Suppressor macrophage (primary cell): ENCODE data around the gene NFATC4.

Experiments used
- DNase-seq, 4 experiments: peaks; one replicate each; pipeline ENCODE4 v3.0.0-alpha.2; 2020 to 2022

NFATC4 gene

GRCh38 chr14:24411443-24412389, 43.7 kb downstream of the NFATC4 start:
- peak; percentile 49 to 73 (median 68) for DNase-seq

DNA sequence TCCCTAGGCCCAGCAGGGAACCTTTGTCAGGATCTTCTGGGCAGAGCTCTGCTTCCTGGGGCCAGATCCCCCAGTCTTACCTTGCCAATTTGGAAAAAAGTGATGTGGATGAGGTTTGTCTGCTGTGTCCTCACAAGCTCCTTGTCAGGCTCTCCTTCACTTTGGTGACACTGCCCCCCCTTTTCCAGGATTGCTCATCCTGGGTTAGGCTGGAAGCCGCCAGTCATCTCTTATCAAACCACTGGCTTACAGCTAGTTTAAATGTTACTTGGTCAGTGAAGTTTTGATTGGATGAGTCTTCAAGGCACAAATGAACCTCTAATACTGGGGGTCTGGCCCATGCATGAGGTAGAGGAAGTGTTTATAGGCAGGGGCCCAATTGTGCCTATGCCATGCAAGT, 46.1 kb downstream of the NFATC4 start:
- no peak for DNase-seq

- no peak for DNase-seq
These were observed 46.9 kb downstream of the NFATC4 start for GRCh38 chr14:24414732-24415420.

DNA sequence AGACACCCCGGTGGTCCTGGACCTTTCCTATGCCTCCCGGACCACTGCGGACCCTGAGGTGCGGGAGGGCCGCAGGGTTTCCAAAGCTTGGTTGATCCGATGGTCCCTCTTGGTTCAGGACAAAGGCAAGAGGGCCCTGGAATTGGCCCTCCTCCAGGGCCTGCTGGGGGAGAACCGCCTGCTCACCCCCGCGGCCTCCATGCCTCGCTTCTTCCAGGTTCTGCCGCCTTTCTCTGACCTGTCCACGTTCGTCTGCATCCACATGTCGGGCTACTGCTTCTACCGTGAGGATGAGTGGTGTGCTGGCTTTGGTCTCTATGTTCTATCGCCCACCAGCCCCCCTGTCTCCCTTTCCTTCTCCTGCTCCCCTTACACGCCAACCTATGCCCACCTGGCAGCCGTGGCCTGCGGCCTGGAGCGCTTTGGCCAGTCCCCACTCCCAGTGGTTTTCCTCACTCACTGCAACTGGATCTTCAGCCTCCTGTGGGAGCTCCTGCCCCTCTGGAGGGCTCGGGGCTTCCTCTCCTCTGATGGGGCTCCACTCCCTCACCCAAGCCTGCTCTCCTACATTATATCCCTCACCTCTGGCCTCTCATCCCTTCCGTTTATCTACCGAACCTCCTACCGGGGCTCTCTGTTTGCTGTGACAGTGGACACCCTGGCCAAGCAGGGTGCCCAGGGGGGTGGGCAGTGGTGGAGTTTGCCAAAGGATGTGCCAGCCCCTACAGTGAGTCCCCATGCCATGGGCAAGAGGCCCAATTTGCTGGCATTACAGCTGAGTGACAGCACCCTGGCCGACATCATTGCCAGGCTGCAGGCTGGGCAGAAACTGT, 47.7 kb downstream of the NFATC4 start:
- DNase-seq = no peak

- no peak for DNase-seq
These were observed 48.4 kb downstream of the NFATC4 start for GRCh38 chr14:24416254-24416931.

DNA sequence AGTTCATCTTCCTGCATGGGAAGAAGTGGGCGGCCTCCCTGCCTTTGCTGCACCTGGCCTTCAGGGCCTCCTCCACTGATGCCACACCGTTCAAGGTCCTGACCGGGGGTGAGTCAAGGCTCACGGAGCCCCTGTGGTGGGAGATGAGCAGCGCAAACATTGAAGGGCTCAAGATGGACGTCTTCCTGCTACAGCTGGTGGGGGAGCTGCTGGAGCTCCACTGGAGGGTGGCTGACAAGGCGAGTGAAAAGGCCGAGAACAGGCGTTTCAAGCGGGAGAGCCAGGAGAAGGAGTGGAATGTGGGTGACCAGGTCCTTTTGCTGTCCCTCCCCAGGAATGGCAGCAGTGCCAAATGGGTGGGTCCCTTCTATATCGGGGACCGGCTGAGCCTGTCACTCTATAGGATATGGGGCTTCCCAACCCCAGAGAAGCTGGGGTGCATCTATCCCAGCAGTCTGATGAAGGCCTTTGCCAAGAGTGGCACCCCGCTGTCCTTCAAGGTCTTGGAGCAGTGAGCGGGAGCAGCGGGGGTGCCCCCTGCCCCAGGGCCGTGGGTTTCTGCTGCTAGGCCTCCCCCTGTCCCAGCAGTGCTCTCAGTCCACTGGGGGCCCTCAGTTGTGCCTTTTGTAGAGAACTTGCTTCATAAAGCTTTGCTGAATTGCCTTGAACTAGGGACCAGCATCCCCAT, 49.1 kb downstream of the NFATC4 start:
- no peak for DNase-seq

- no peak for DNase-seq
These were observed 50.0 kb downstream of the NFATC4 start for GRCh38 chr14:24417832-24418491.

- no peak for DNase-seq
These were observed 50.5 kb downstream of the NFATC4 start for GRCh38 chr14:24418492-24418873.

DNA sequence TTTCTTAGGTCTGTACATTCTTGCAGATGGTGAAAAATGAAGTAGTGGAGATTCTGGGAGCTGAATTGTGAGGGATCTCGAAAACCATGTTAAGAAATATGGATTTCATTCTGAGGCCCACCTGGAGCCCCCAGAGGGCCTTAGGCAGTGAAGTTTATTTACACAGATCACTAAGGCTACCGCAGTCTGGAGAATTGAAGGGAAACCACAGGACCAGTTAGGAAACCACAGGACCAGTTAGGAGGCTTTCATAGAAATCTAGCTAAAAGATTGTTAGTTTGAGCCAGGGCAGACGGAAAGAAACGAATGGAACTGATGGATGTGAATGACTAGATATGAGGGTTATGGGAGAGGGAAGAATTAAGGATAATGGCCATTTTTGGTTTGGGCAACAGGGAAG, 54.3 kb downstream of the NFATC4 start:
- no peak for DNase-seq

DNA sequence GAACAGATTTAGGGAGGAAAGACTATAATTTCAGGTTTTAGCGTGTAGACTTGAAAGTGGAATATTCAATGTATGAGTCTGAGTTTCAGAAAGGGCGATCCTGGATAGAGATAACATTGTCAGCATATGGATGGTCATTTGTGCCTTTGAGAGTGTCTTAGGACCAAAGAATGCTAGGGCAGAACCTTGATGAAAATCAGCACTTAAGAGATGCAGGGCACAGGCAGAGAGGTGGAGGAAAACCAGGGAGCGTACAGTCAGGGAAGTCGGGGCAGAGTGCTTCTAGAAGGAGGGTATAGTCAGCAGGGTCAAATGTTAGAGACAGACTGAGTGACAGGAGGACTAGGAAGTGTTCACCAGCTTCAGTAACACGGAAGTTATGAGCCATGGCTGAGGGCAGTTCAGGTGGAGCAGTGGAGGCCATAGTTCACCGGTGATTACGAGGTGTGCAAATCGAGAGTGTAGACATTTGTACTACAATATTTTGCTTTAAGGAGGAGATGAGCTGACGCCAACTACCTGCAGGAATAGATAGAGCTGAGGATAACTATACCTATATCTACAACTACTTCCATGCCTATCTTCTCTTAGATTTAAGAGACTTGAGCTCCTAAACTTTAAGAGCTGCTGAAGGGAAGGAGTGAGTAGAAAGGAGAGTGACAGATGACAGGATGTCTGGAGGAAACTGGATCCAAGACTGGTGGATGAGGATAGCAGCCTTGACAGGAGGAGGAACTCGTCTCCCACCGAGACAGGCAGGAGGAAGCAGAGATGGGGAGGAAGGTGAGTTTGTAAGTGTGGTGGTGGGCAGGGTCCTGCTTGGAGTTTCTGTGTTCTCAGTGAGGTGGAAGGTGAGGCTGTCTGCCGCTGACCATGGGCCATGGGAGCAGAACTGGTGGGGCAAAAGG, 55.0 kb downstream of the NFATC4 start:
- no peak for DNase-seq

DNA sequence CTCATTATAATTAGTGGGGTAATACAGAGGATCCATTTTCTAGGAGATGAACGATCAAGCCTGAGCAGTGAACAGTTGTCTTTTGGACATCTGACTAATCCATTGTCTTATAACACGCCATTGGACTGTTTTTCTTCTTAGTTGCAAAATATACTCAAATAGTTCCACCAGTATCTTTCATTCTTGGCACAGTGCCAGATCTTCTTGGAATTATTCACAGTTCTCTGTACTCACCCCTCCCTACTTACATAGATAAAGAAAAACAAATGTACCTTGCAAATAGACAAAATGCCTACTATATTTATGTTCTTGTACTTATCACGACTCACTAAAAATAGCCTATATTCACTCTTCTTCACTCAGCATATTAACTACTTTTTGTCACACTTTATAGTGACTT, 57.7 kb downstream of the NFATC4 start:
- peak in 2 of 4 experiments; percentile 48 to 55 for DNase-seq

- no peak for DNase-seq
These were observed 58.3 kb downstream of the NFATC4 start for GRCh38 chr14:24426150-24426911.

- DNase-seq = no peak
These were observed 59.0 kb downstream of the NFATC4 start for GRCh38 chr14:24426912-24427536.

DNA sequence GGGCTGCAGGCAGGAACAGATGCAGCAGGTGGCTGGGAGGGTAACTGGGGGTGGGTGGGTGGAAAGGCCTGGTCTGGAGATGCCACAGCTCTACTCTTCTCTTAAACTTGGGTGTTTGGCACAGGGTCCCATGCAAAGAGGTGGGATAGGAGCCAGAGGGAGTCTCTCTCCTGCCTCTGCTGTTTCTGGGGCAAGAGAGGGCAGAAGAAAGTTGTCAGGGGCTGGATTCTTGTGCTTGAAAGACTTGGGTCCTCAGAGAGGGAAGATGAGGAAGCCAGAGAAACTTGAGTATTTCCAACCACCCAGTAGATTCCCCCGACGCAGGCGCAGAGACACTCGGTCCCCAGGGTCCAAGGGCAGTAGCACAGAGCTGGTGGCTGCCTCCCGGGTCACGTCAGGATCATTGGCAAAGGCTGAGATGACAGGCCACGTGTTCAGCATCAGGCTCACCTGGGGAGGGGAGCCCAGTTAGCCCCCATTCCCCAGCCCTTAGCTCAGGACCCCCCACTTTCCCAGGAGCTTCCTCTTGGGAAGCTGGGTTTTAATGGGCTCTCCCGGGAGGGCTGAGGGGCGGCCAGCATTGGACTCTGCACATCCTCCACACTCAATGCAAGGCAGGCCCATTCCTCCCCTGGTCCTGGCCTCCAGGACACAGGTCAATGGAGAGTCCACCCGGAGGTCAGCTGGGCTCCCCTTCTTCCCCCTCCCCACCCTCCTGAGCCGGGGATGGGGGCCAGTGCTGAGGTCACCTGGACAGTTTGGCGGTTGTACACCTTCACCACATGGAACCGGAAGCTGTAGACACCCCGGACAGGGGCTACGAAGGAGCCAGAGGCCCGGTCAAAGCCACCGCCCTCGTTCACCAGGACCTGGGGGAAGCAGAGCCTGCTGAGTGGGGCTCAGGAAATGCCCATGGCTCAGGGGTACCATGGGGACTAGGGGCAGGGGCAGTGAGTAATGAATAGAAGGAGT, 59.8 kb downstream of the NFATC4 start:
- no peak for DNase-seq

DNA sequence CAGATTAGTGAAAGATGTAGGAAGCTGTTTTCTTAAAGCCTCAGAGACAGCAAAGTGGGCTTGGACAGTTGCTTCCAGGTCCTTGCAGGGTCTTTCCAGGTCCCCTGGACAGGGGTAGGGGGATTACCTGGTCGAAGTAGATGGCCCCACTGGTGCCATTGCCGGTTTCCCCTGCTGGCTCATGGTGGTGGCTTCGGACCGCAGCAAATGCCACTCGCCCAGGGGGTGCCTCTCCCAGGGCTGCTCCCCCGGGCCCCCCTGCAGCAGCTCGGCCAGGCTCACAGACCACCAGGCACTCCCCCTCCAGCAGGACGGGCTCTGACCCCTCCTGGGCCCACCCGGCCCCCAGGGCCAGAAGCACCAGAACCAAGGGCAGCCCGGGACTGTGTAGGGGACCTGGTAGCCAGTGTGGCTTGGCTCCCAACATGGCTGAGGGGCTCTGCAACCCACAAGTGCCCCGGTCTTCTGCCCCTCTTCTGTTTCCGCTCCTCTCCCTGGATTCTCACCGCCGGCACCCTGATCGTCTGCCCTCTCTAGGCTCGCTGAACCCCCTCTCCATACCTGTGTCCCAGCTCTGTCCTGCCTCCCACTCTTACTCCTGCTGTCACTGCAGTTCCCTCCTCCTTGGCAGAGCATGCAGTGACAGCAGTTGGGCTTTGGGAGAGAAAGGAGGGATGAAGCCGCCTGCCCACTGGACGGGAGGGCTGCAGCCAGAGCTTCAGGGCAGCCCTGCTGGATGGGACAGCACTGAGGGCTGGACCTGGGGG, 60.8 kb downstream of the NFATC4 start:
- DNase-seq = no peak
